Adipocyte (in vitro differentiated cells): ENCODE results near the gene CLBA1.
"Not testable (repeated sequence)": the region's sequence is repeated elsewhere in the genome, so short reads cannot be mapped to it uniquely, and the experiment has no call there.

Experiments
- DNase-seq: peaks from one replicate; pipeline ENCODE4 v3.0.0-alpha.2; 2015; ENCODE audit warnings: low read depth
- H3K27me3 ChIP-seq: replicated peaks from 2 replicates; pipeline ENCODE4 v1.7.0; 2013; ENCODE audit warnings: mild to moderate bottlenecking, low read length, moderate library complexity; ENCODE audit not compliant: control insufficient read depth, insufficient read depth
- H3K36me3 ChIP-seq: 2 replicates; pipeline ENCODE4 v1.7.0; 2013; ENCODE audit warnings: low read length, mild to moderate bottlenecking, moderate library complexity; ENCODE audit not compliant: control insufficient read depth, insufficient read depth, severe bottlenecking
- H3K4me1 ChIP-seq: 2 replicates; pipeline ENCODE4 v1.7.0; 2013; ENCODE audit warnings: mild to moderate bottlenecking, low read length, moderate library complexity; ENCODE audit not compliant: control insufficient read depth, insufficient read depth
- H3K4me3 ChIP-seq: 2 replicates; pipeline ENCODE4 v1.7.0; 2013; ENCODE audit warnings: mild to moderate bottlenecking, low read length, moderate library complexity
- H3K9ac ChIP-seq: 2 replicates; pipeline ENCODE4 v1.7.0; 2013; ENCODE audit warnings: mild to moderate bottlenecking, low read length, moderate library complexity
- H3K9me3 ChIP-seq: 2 replicates; pipeline ENCODE4 v1.7.0; 2013; ENCODE audit warnings: mild to moderate bottlenecking, low read length, moderate library complexity; ENCODE audit not compliant: control insufficient read depth

Gene CLBA1

DNA sequence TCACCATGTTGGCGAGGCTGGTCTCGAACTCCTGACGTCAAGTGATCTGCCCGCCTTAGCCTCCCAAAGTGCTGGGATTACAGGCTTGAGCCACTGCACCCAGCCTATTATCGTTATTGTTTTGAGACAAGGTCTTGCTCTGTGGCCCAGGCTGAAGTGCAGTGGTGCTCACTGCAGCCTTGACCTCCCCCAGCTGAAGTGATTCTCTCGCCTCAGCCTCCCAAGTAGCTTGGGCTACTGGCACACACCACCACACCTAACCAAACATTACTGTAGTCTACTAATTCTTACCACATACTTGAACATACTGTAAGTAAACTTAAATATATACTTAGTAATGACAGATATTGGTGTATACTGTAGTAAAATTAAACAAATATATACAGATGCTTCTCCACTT lies 39.8 kb downstream of the CLBA1 start:
- no peak overlapping the region for H3K9ac ChIP-seq
- no peaks in the 10 kb centered on the region for H3K27me3 ChIP-seq
- no peak overlapping the region for H3K4me3 ChIP-seq
- H3K9me3 ChIP-seq: no peaks in the 10 kb centered on the region
- no peak for DNase-seq
- H3K4me1 ChIP-seq: peaks cover 40% of the 10 kb centered on the region
- no peaks in the 10 kb centered on the region for H3K36me3 ChIP-seq

DNA sequence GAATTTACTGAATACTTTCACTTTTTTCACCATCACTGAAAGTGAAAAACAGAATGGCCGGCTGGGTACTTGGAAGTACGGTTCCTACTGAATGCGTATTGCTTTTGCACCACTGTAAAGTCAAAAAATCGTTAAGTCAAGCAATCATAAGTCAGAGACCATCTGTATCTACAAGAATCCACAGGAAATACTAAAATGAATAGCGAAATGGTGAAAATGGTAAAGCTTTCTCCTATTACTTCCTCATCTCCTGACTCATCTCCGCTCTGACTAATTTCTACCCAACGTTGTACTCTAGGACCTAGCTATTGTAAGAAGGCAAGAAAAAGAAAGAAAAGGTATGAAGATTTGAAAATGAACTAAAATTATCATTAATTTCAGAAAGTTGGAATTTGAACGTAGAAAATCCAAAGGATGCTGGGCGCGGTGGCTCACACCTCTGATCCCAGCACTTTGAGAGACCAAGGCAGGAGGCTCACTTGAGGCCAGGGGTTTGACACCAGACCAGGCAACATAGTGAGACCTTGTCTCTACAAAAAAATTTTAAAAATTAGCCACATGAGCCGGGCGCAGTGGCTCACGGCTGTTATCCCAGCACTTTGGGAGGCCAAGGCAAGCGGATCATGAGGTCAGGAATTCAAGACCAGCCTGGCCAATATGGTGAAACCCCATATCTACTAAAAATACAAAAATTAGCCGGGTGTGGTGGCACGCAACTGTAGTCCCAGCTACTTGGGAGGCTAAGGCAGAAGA lies 40.6 kb downstream of the CLBA1 start:
- H3K9ac ChIP-seq: no peak overlapping the region
- H3K36me3 ChIP-seq: no peaks in the 10 kb centered on the region
- H3K4me1 ChIP-seq: peaks cover 40% of the 10 kb centered on the region
- H3K27me3 ChIP-seq: no peaks in the 10 kb centered on the region
- no peak for DNase-seq
- H3K9me3 ChIP-seq: no peaks in the 10 kb centered on the region
- H3K4me3 ChIP-seq: no peak overlapping the region

DNA sequence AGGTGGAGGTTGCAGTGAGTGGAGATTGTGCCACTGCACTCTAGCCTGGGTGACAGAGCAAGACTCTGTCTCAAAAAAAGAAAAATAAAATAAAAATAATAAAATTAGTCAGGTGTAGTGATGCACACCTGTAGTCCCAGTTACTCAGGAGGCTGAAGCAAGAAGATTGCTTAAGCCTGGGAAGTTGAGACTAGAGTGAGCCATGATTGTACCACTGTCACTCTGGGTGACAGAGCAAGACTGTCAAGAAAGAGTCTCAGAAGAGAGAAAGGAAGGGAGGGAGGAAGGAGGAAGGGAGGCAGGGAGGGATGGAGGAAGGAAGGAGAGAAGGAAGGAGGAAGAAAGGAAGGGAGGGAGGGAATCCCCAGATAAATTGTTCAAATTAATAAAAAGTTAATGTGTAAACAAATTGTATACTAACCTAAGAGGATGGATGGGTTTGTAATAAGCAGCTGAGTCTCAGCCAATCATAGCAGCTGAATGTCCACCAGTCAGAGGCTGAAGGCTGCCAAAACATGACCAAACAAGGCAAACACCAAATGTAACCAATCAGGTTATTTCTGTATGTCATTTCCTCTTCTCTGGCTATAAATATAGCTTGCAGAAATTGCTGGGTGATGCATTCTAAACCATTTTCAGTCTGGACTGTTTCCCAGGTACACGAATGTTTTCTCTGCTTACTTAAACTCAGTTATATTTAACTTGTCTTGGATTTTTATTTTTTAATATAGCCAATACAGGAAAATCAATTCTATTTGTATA lies 41.4 kb downstream of the CLBA1 start:
- Histone ChIP-seq H3K9ac (no peak overlapping the region), H3K4me3 (no peak overlapping the region), H3K9me3 (no peaks in the 10 kb centered on the region), H3K4me1 (peaks cover 34% of the 10 kb centered on the region), H3K27me3 (no peaks in the 10 kb centered on the region), H3K36me3 (no peaks in the 10 kb centered on the region)
- DNase-seq: no peak

GRCh38 chr14:105027718-105028117 lies 42.1 kb downstream of the CLBA1 start:
- not testable (repeated sequence) for DNase-seq, H3K27me3 ChIP-seq, H3K9ac ChIP-seq, H3K9me3 ChIP-seq, H3K36me3 ChIP-seq, H3K4me3 ChIP-seq
- H3K4me1 ChIP-seq: peaks cover 30% of the 10 kb centered on the region

DNA sequence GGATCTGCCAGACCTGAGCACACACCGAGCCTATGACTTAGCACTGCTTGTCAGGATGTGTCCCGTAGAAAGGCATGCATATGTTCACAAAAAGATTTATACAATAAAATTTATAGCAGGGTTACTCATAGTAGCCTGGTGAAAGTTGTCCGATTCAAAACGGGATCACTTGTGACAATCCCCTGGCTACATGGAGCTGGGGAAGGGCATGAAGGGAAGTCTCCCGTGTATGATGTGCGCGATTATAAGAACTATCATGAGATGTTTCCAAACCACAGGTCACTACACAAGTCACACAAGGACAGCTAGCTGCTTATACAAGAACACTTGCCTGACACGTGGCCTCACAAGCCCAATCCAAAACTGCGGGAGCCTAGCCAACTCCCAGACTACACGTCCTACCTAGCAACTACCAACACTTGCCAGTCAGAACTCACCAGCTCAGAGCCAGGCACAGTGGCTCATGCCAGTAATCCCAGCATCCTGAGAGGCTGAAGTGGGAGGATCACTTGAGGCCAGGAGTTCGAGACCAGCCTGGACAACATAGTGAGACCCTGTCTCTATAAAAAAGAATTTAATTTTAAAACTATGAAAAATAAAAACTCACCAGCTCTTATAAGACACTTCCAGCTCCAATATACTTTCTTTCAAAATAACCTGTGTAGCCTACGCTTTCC lies 42.8 kb downstream of the CLBA1 start:
- Histone ChIP-seq H3K9ac (no peak overlapping the region), H3K9me3 (no peaks in the 10 kb centered on the region), H3K36me3 (no peaks in the 10 kb centered on the region), H3K27me3 (no peaks in the 10 kb centered on the region), H3K4me3 (no peak overlapping the region), H3K4me1 (peaks cover 24% of the 10 kb centered on the region)
- no peak for DNase-seq

- Histone ChIP-seq H3K4me1 (peaks cover 17% of the 10 kb centered on the region), H3K36me3 (no peaks in the 10 kb centered on the region), H3K4me3 (no peak overlapping the region), H3K9me3 (no peaks in the 10 kb centered on the region), H3K27me3 (no peaks in the 10 kb centered on the region), H3K9ac (no peak overlapping the region)
- no peak for DNase-seq
Measured at GRCh38 chr14:105029402-105029801, 43.8 kb downstream of the CLBA1 start.

DNA sequence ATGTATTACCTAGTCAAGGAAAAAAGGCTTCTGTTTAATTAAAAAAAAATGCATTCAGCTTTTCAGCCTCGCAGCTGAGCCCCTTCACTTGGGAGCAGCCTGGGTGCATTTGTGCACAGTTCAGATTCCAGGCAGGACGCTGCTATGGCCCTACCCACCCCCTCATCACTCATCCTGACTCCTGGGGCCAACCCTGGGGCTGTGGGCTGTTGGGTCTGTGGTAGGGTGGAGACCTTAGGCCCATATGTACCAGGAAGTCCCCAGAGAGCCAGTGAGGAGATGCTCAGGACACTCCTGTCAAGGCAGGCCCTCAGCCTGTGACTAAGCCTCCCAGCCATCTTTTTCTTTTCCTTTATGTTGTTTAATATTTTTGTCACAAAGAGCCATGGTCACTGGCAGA lies 44.6 kb downstream of the CLBA1 start:
- Histone ChIP-seq H3K9me3 (no peaks in the 10 kb centered on the region), H3K36me3 (no peaks in the 10 kb centered on the region), H3K27me3 (no peaks in the 10 kb centered on the region), H3K4me3 (no peak overlapping the region), H3K4me1 (peaks cover 11% of the 10 kb centered on the region), H3K9ac (no peak overlapping the region)
- DNase-seq: no peak

DNA sequence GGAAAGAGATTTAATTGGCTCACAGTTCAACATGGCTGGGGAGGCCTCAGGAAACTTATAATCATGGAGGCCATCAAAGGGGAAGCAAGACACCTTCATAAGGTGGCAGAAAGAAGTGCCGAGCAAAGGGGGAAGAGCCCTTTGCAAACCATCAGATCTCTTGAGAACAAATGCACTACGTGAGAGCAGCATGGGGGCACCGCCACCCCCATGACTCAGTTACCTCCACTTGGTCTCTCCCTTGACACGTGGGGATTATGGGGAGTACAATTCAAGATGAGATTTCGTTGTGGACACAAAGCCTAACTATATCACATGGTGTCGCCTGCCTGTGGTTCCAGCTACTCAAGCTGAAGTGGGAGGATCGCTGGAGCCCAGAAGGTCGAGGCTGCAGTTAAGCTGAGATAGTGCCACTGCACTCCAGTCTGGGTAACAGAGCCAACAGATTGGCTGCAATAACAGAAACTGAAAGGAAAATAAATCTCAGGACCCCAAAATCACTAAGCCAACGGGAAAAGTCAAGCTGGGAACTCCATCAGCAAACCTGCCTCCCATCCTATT lies 45.3 kb downstream of the CLBA1 start:
- Histone ChIP-seq H3K4me3 (no peak overlapping the region), H3K4me1 (peaks cover 11% of the 10 kb centered on the region), H3K27me3 (no peaks in the 10 kb centered on the region), H3K9ac (no peak overlapping the region), H3K9me3 (no peaks in the 10 kb centered on the region), H3K36me3 (no peaks in the 10 kb centered on the region)
- DNase-seq: no peak

DNA sequence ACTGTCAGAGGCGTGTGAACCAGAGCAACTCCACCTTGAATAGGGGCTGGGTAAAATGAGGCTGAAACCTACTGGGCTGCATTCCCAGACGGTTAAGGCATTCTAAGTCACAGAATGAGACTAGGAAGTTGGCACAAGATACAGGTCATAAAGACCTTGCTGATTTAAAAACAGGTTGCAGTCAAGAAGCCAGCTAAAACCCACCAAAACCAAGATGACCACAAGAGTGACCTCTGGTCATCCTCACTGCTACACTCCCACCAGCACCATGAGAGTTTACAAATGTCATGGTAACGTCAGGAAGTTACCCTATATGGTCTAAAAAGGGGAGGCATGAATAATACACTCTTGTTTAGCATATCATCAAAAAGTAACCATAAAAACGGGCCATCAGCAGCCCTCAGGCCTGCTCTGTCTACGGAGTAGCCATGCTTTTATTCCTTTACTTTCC lies 46.9 kb downstream of the CLBA1 start:
- not testable (repeated sequence) for H3K36me3 ChIP-seq, H3K9ac ChIP-seq, H3K9me3 ChIP-seq, H3K27me3 ChIP-seq, H3K4me1 ChIP-seq, DNase-seq
- peak overlapping the region; percentile 86 for H3K4me3 ChIP-seq

DNA sequence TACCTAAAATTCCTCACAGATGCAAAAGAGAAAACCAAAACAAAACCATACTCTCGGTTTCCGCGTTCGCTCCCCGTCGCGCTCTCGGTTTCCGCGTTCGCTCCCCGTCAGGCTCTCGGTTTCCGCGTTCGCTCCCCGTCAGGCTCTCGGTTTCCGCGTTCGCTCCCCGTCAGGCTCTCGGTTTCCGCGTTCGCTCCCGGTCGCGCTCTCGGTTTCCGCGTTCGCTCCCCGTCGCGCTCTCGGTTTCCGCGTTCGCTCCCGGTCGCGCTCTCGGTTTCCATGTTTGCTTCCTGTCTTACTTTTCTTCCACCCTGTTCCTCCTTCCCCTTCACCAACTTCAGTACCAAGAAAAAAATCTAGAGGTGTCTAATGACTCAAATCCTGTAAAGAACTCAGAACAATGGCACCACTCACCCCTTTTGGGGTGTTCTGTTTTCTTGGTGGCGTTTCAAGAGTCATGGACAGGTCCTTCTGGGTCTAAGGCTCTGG lies 47.9 kb downstream of the CLBA1 start:
- H3K4me3 ChIP-seq: peak overlapping the region; percentile 86
- H3K36me3 ChIP-seq, H3K9me3 ChIP-seq, H3K27me3 ChIP-seq, H3K4me1 ChIP-seq, DNase-seq: not testable (repeated sequence)
- peak overlapping the region; percentile 86 for H3K9ac ChIP-seq
